Suprapubic skin (tissue), 4 donors: ENCODE measurements around the gene GZMH. TPM values are rescaled to one million over a fixed set of nuclear protein-coding genes. Genes with fewer than 3 reads are reported as not detected.

Experiments
- DNase-seq, 2 donors: peaks; one replicate each; pipeline ENCODE4 v3.0.0-alpha.2; 2019; ENCODE audit warnings: low spot score in 2 of 2
- H3K27ac ChIP-seq: fragments of 200-600 bp; sonication (generic); one replicate; pipeline ENCODE4 v1.5.1; 2019
- H3K27me3 ChIP-seq: fragments of 200-600 bp; sonication (generic); one replicate; pipeline ENCODE4 v1.5.1; 2019
- H3K36me3 ChIP-seq: fragments of 200-600 bp; sonication (generic); one replicate; pipeline ENCODE4 v1.5.1; 2019
- H3K4me1 ChIP-seq: fragments of 200-600 bp; sonication (generic); one replicate; pipeline ENCODE4 v1.5.1; 2019
- H3K4me3 ChIP-seq: fragments of 200-600 bp; sonication (generic); one replicate; pipeline ENCODE4 v1.5.1; 2019; ENCODE audit warnings: mild to moderate bottlenecking
- H3K9me3 ChIP-seq: fragments of 200-600 bp; sonication (generic); one replicate; pipeline ENCODE4 v1.5.1; 2019
- CTCF ChIP-seq, 2 donors: fragments of 200-600 bp in 1 of 2; fragments of 450-650 bp in 1 of 2; sonication (generic) in 1 of 2; IDR thresholded peaks; one replicate each; pipeline ENCODE4 v1.5.1; 2016 to 2019; ENCODE audit warnings: antibody characterized with exemption in 2 of 2, mild to moderate bottlenecking in 1 of 2, moderate library complexity in 1 of 2
- EP300 ChIP-seq: sonication (generic); formaldehyde crosslinking; IDR thresholded peaks from one replicate; pipeline ENCODE4 v1.6.1; 2017; ENCODE audit warnings: antibody characterized with exemption
- POLR2A ChIP-seq, 2 donors: fragments of 450-650 bp; IDR thresholded peaks; one replicate each; pipeline ENCODE4 v1.6.1; 2017; ENCODE audit warnings: antibody characterized with exemption in 2 of 2, mild to moderate bottlenecking in 2 of 2, moderate library complexity in 2 of 2
- POLR2AphosphoS5 ChIP-seq, 3 donors: sonication (generic); formaldehyde crosslinking; IDR thresholded peaks; one replicate each; pipeline ENCODE4 v1.6.1; 2017; ENCODE audit warnings: antibody characterized with exemption in 3 of 3
- WGBS: methylation state at CpG from one replicate; pipeline ENCODE4 v1.1.5; 2018; 5-methylcytosine and 5-hydroxymethylcytosine counted together
- total RNA-seq, 4 donors: library from RNA; depleted of rRNA; stranded (reverse); fragments of >200 nt; gene quantifications; one replicate each; pipeline ENCODE4 v1.1.0, GENCODE V29; 2016

Gene GZMH
- total RNA-seq, 4 donors from 2014 or later: not detected

GRCh38 chr14:24632761-24633160 is 23.3 kb upstream of the GZMH start:
- Histone ChIP-seq H3K27ac (no peak overlapping the region), H3K36me3 (no peaks in the 10 kb centered on the region), H3K9me3 (no peaks in the 10 kb centered on the region), H3K4me1 (no peaks in the 10 kb centered on the region), H3K4me3 (no peak overlapping the region), H3K27me3 (no peaks in the 10 kb centered on the region)
- TF ChIP-seq POLR2A (IDR thresholded peaks at IDR 0.05): no peak
- no peak for TF ChIP-seq POLR2AphosphoS5 (IDR thresholded peaks at IDR 0.05)
- TF ChIP-seq EP300: no peak
- no peak for TF ChIP-seq CTCF (IDR thresholded peaks at IDR 0.05)
- no peak for DNase-seq
- WGBS: 53% methylated on average over 4 of the region's 6 CpGs

GRCh38 chr14:24632336-24632735 is 22.9 kb upstream of the GZMH start:
- 61% methylated on average over 4 of the region's 4 CpGs for WGBS

GRCh38 chr14:24631749-24632335 is 22.4 kb upstream of the GZMH start:
- no peak overlapping the region for H3K4me3 ChIP-seq
- no peaks in the 10 kb centered on the region for H3K27me3 ChIP-seq
- DNase-seq: no peak
- no peaks in the 10 kb centered on the region for H3K4me1 ChIP-seq
- H3K36me3 ChIP-seq: no peaks in the 10 kb centered on the region
- TF ChIP-seq POLR2AphosphoS5 (IDR thresholded peaks at IDR 0.05) (no peak), EP300 (no peak), CTCF (IDR thresholded peaks at IDR 0.05) (no peak), POLR2A (IDR thresholded peaks at IDR 0.05) (no peak)
- 96% methylated on average over 8 of the region's 11 CpGs for WGBS
- H3K27ac ChIP-seq: no peak overlapping the region
- no peaks in the 10 kb centered on the region for H3K9me3 ChIP-seq

More at GRCh38 chr14:24632336-24632735, 22.9 kb upstream of the GZMH start:
- no peaks in the 10 kb centered on the region for H3K4me1 ChIP-seq
- no peak overlapping the region for H3K27ac ChIP-seq
- no peak overlapping the region for H3K4me3 ChIP-seq
- H3K9me3 ChIP-seq: no peaks in the 10 kb centered on the region
- DNase-seq: no peak
- TF ChIP-seq EP300 (no peak), CTCF (IDR thresholded peaks at IDR 0.05) (no peak), POLR2AphosphoS5 (IDR thresholded peaks at IDR 0.05) (no peak), POLR2A (IDR thresholded peaks at IDR 0.05) (no peak)
- H3K36me3 ChIP-seq: no peaks in the 10 kb centered on the region
- H3K27me3 ChIP-seq: no peaks in the 10 kb centered on the region

GRCh38 chr14:24630872-24631477 is 21.5 kb upstream of the GZMH start:
- no peak for DNase-seq
- no peak overlapping the region for H3K4me3 ChIP-seq
- no peaks in the 10 kb centered on the region for H3K27me3 ChIP-seq
- no peaks in the 10 kb centered on the region for H3K4me1 ChIP-seq
- TF ChIP-seq POLR2AphosphoS5 (IDR thresholded peaks at IDR 0.05): no peak
- TF ChIP-seq EP300: no peak
- no peak for TF ChIP-seq CTCF (IDR thresholded peaks at IDR 0.05)
- no peak for TF ChIP-seq POLR2A (IDR thresholded peaks at IDR 0.05)
- 58% methylated on average over 6 of the region's 10 CpGs for WGBS
- H3K9me3 ChIP-seq: no peaks in the 10 kb centered on the region
- no peaks in the 10 kb centered on the region for H3K36me3 ChIP-seq
- H3K27ac ChIP-seq: no peak overlapping the region

DNA sequence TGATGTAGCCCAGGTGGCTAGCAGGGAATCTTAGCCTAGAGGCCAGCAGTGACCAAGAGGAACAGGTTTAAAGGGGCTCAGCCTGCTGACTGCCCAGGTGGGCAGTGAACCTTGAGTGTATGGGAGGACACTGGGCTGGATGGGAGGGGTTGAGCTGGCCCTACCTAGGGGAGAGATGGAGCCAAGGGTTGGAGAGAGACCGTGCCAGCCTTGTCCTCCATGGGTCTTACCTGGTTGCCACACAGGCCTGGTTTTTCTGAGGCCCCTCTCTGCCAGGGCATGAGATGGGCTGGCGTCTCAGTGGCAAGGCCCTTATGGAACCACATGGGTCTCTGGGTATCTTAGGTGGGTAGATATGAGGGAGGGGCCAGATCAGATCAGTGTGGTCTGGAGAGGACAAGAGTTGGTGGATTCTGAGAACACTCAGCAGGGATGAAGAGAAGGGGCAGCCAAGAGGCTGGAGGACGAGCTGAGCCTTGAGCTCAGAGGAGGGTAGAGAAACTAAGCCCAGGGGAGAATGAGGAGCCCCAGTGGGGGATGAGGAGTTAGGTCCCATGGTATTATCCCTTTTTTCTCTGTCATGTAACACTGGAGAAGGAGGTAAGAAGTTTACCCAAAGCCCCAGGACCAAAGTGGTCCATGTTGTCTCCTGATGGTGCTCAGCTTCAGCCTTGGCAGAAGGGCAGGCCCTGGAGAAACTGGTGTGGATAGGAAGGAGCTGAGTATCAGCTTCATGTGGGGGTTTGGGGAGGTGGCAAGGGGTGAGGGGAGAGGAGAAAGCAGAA is 20.8 kb upstream of the GZMH start:
- WGBS: 57% methylated on average over 2 of the region's 3 CpGs
- Histone ChIP-seq H3K27ac (no peak overlapping the region), H3K36me3 (no peaks in the 10 kb centered on the region), H3K9me3 (no peaks in the 10 kb centered on the region), H3K27me3 (no peaks in the 10 kb centered on the region), H3K4me1 (no peaks in the 10 kb centered on the region), H3K4me3 (no peak overlapping the region)
- TF ChIP-seq CTCF (IDR thresholded peaks at IDR 0.05) (no peak), EP300 (no peak), POLR2A (IDR thresholded peaks at IDR 0.05) (no peak), POLR2AphosphoS5 (IDR thresholded peaks at IDR 0.05) (no peak)
- no peak for DNase-seq
